WI38 (cell line): ENCODE data around the gene TAS2R14.

Experiments
- H3K4me3 ChIP-seq: 2 replicates; pipeline ENCODE4 v1.5.1; 2011; ENCODE audit warnings: low read depth, mild to moderate bottlenecking, control low read depth, low read length
- CTCF ChIP-seq: IDR thresholded peaks from 2 replicates; pipeline ENCODE4 v1.5.1; 2012; ENCODE audit warnings: low read depth, mild to moderate bottlenecking, control low read depth, low read length

TAS2R14 gene

GRCh38 chr12:10891937-10892336 is 47.1 kb downstream of the TAS2R14 start:
- H3K4me3 ChIP-seq: no peak overlapping the region
- TF ChIP-seq CTCF: no peak

GRCh38 chr12:10889226-10889625 is 49.8 kb downstream of the TAS2R14 start:
- no peak overlapping the region for H3K4me3 ChIP-seq
- TF ChIP-seq CTCF: no peak
